CD1c-positive myeloid dendritic cell (primary cell): ENCODE measurements around the gene EIF4A3.
"Not testable (repeated sequence)": the region's sequence is repeated elsewhere in the genome, so short reads cannot be mapped to it uniquely, and the experiment has no call there.

Source experiments
- DNase-seq: peaks from one replicate; pipeline ENCODE4 v3.0.0-alpha.2; 2016; ENCODE audit errors: extremely low spot score

The EIF4A3 gene

DNA sequence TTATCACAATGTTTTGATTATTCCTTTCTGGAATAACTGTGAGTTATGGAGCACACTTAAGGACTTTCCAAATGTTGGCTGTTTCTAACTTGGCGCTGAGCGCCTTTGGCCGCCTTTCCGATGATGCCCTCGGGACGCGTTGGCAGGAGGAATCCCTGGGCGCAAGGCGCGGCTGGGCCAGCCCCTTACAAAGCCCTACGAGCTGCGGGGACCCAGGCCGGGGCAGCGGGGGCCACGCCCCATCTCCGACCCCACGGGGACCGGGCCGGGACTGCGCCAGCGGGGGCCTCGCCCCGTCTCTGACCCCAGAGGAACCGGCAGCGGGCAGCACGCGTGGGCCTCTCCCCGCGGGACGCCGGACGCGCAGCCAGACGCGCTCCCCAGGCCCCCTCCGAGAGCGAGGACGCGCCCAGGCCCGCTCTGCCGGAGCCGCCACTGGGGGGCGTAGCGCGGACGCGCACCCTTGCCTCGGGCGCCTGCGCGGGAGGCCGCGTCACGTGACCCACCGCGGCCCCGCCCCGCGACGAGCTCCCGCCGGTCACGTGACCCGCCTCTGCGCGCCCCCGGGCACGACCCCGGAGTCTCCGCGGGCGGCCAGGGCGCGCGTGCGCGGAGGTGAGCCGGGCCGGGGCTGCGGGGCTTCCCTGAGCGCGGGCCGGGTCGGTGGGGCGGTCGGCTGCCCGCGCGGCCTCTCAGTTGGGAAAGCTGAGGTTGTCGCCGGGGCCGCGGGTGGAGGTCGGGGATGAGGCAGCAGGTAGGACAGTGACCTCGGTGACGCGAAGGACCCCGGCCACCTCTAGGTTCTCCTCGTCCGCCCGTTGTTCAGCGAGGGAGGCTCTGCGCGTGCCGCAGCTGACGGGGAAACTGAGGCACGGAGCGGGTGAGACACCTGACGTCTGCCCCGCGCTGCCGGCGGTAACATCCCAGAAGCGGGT lies 45.6 kb downstream of the EIF4A3 start, which contains the start of gene GAA:
TSS of gene GAA (plus strand) at position 571 of the 935 bp plus-strand sequence. CDS start 3,006 bp downstream, outside the sequence.
- DNase-seq: peak; percentile 95

DNA sequence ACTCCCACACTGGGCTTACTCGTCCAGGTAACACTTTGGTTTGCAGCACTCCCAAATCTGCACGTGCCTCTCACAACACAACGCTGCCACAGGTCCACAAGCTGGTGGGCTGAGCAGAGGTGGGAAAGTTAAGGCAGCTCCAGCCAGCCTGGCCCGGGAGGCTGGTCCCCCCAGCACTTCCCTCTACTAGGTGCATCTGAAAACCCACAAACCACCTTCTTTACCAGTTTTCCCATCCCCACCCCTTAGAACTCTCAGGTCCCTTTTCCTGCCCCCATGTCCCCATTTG lies 46.9 kb downstream of the EIF4A3 start:
- no peak for DNase-seq

DNA sequence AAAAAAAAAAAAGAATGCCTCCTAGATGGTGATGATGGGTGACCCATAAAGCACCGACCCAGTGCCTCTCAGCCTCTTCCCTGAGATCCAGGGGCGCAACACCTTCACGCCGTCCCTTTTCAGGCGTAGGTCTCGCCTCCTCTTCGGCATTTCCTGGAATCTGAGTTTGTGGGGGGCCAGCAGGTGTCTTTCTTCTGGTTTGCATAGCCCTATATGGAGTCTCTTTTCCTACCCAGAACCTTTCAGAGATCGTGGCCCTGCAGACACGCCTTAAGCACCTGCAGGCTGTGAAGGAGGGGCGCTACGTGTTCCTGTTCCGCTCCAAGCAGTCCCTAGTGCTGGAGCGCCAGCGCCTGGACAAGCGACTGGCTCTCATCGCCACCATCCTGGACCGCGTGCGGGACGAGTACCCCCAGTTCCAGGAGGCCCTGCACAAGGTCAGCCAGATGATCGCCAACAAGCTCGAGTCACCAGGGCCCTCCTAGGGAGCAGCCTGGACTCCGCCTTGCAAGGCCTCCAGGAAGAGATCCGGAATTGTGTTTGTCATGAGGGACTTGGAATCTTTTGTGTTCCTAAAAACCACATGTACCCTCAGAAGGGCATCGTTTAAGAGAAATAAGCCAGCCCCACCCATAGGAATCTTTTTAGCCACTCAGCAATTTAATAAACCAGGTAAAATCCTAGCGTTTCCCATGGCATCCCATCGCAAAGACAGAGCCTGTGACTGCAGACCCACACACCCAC lies 47.5 kb downstream of the EIF4A3 start:
- DNase-seq: no peak

DNA sequence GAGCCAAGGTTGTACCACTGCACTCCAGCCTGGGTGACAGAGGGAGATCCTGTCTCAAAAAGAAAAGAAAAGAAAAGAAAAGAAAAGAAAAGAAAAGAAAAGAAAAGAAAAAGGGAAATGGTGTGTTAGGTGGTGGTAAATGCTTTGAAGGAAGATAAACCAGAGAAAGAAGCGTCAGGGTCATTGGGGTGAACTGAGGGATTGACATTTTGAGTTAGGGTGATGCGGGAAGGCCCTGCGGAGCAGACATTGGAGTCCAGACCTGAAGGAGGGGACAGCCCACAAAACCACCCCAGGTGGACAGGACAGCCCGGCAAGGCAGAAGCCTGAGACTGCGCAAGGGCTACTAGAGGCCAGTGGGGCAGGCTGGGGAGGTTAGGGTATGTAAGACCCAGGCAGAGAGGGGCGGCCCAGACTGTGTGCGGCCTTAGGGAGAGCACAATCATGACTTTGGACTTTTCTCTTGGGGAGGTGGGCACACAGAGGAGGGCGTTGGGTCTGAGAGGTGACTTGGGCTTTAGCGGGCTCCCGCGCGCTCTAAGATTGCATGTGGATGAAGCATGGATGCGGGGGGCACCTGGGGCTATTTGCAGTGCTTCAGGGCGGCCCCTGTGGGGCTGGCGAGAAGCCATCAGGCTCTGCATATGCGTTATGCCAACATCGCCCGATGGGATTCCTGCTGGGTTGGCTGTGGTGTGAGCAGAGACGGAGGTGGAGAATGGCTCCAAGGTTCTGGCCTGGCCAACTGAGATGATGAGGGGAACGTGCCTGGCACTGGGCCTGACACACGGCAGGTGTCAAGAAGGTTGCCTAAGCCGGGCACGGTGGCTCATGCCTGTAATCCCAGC lies 48.9 kb downstream of the EIF4A3 start:
- no peak for DNase-seq

DNA sequence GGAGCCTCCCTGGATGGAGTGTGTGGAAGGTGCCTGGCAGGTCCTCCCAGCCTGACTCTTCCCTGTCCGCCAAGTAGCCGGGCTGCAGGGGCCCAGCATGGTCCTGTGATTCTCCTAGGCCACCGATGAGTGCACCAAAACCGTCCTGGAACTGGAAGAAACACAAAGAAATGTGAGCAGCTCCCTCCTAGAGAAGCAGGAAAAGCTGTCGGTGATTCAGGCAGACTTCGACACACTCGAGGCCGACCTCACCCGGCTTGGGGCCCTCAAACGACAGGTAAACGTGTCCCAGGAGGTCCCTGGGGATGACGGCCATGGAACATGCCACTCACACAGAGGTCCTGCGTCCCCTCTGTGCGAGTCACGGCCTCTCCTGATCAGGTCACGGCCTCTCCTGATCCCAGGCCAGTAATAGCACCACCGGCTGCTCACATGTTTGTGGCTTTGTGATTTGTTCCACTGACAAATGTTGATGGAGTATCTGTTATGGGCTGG lies 49.8 kb downstream of the EIF4A3 start:
- no peak for DNase-seq

DNA sequence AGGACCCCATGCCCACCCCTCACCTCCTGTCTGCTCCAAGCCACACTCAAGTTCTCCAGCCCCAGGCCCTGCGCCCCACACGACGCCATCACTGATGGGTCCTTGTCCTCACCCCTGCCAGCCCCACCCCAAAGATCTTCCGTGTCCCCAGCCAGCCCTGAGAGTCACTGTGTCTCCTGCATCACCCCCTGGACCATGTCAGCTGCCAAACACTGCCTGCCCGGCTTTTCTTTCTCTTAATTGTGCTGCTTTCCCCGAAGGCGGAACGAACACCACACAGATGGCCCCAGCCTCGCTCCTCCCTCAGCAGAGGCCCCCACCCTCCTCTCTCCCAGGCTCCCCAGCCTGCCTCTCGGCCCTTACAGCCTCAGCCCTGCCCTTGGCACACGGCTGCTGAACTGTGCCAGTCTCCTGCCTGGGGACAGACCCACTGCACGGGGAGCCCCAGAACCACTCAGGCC lies 50.3 kb downstream of the EIF4A3 start:
- DNase-seq: no peak

DNA sequence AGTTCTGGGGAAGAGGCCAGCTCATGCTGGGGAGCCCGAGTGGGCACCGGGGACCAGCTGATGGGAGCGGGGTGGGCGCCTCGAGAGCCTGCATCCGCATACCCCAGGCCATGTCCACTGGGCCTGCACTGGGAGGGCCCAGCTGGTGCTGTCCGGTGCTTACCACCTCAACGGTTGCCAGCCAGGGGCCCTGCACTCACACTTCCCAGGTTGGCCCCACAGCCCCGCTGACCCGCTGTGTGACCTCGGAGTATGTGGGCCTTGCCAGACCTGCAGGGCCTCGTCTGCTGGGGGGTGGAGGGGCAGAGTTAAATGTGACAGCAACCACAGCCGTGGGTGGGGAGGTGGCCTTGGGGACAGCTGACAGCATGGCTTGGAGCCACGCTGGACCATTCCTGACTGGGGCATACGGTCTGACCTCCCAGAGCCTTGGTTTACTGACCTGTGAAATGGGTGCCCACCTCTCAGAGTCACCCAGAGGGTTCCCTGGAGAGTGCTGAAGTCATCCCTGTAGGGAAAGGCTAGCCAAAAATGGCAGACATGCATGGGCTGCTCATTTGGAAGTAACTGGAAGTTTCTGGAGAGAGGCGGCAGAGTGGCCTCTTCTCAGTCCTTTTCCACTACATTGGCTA lies 51.0 kb downstream of the EIF4A3 start:
- no peak for DNase-seq

DNA sequence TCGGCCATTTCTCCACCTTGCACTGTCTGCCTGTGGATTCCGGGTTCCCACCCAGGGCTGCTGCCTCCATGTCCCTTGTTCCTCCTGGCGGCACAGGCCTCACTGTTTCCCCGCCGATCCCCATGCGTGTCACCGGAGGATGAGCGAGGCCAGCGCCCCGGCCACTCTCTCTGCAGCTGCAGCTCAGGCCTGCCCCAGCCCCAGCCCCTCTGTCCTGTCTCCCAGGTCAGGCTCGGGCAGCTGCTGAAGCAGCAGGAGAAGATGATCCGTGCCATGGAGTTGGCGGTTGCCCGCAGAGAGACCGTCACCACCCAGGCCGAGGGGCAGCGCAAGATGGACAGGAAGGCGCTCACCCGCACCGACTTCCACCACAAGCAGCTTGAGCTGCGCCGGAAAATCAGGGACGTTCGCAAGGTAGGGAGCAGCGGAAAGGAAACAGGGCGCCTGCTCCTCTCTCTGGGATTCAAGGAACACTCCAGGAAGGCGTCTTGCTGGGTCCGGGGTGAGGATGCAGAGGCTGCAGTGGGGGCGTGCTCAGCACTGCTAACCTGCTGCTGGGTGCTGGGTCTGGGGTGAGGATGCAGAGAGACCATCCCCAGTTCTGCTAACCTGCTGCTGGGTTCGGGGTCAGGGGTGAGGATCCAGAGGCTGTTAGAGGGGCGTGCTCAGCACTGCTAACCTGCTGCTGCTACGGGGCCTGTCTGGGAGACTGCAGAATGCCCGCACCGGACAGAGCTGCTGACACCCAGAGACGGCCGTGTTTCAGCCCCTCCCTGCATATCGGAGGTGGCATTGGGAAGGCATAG lies 51.7 kb downstream of the EIF4A3 start:
- no peak for DNase-seq

DNA sequence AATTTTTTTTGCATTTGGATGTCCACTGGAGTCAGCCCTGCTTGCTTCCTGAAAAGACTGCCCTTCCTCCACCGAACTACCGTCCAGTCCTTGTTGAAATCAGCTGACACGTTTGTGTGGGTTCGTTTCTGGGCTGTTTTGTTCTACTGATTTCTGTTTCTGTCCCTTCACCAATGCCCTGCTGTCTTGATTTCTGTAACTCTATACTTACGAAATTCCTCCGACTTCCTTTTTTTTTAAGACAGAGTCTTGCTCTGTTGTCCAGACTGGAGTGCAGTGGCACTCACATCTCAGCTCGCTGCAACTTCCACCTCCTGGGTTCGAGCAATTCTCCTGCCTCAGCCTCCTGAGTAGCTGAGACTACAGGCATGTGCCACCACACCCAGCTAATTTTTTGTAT lies 54.0 kb downstream of the EIF4A3 start:
- DNase-seq: peak; percentile 93

DNA sequence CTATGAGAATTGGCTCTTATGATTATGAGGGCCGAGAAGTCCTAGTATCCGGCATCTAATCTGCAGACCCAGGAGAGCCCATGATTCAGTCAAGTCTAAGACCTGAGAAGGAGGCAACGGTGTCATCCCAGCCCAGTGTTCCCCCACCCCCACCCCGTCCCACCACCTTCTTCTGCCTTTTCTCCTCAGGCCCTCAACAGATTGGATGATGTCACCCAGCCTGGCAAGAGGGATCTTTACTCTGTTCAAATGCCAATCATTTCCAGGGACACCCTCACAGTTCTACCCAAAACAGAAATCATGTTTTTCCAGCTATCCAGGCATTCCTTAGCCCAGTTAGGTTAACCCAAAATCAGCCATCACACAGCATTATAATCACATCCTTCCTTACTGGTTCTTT lies 55.6 kb downstream of the EIF4A3 start:
- DNase-seq: peak; percentile 24

DNA sequence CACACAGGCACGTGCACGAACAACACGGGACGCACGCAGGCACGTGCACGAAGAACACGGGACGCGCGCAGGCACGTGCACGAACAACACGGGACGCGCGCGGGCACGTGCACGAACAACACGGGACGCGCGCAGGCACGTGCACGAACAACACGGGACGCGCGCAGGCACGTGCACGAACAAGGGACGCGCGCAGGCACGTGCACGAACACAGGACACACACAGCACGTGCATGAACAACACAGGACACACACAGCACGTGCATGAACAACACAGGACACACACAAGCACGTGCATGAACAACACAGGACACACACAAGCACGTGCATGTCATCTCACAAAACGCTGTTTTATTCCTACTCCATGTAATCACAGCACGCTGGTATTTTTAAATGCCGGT lies 56.8 kb downstream of the EIF4A3 start:
- DNase-seq: not testable (repeated sequence)

DNA sequence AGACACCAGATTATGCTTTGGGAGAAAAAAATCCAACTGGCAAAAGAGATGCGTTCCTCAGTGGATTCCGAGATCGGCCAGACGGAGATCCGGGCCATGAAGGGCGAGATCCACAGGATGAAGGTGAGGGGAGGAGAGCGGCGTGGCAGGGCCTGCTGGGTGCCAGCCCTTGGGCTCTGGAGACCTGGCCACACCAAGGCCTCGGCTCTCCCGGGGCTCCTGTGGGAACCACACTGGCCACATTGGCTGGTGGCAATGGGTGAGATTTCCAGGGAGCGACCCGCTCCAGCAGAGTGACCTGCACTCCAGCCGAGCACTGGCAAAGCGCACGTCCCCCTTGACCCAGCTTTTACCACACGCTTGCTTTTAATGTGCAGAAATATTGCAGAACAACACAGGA lies 57.2 kb downstream of the EIF4A3 start:
- no peak for DNase-seq

DNA sequence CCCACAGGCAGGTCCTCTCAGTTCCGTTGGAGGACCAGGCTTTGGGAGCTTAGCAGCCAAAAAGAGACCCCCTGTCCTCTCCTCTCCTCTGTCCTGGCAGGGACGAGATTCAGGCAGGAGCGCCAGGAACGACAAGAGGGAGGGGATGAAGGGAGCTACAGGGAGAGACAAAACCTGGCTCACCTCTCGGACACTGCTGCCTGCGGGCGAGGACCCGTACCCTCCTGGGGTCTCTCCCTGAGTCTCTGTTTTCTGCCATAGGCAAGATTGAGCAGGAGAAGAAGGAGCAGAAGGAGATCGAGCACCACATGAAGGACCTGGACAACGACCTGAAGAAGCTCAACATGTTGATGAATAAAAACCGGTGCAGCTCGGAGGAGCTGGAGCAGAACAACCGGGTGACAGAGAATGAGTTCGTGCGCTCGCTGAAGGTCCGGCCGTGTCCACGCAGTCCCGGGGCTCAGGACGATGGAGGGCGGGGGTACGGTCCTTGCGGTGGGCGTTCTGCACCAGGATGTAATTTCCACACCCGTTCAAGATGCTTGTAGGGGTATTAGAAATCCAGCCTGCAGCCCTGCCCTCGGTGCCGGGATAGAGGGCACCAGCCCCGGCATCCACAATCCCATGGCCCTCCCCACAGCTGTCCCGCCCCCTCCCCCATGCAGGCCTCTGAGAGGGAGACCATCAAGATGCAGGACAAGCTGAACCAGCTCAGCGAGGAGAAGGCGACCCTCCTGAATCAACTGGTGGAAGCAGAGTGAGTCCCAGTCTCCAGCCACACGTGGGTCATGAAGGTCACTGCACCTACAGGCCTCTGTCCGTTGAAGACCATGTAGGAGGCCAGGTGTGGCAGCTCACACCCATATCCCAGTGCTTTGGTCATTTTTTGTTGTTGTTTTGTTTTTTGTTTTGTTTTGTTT lies 59.3 kb downstream of the EIF4A3 start:
- no peak for DNase-seq

DNA sequence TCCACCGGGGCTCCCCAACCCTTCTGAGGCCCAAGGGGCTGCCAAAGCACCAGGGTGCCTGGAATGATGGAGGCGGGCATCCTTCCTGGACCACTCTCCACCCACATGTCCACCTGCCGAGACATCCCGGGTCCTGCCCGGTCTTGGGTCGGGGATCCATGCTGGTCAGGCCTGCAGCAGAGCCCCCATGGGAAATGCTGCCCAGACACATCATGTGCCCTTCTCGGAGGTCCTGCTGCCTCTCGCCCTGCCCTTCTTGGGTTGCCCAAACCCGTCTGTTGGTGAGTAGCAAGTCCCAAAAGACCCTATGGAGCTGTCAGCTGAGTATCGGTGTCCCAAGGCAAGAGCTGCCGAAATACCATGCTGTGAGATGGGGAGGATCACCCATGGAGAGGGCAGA lies 60.3 kb downstream of the EIF4A3 start:
- DNase-seq: no peak

DNA sequence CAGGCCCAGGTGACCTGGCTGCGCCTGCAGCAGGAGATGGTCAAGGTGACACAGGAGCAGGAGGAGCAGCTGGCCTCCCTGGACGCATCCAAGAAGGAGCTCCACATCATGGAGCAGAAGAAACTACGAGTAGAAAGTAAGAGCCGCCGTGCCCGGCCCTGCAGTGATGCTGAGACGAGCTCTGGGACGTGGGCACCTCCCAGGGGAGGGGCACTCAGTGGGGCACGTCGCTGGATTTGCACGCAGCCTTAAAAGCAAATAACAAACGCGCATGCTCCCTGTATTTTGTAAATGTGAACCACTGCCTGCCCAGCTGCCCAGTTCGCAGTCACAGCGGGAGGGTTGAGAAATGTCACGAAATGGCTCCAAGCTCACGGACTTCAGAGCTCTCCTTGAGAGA lies 60.8 kb downstream of the EIF4A3 start:
- no peak for DNase-seq

DNA sequence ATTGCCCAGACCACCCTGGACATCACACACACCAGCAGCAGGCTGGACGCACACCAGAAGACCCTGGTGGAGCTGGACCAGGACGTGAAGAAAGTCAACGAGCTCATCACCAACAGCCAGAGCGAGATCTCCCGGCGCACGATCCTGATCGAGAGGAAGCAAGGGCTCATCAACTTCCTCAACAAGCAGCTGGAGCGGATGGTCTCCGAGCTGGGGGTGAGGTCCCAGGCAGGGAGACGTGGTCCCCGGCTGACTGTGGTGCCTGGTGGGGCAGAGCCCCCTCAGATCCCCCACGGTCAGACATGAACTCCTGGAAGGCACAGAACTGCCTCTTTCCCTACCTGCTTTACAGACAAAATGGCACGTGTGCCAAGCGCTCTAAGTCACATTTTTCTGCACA lies 62.2 kb downstream of the EIF4A3 start:
- no peak for DNase-seq
